GM12892 (cell line): ENCODE measurements around the gene NDUFB2. TPM values are rescaled to one million over a fixed set of nuclear protein-coding genes. Genes with fewer than 3 reads are reported as not detected.

Source experiments
- DNase-seq: peaks from one replicate; pipeline ENCODE4 v3.0.0; 2011; ENCODE audit not compliant: insufficient read length
- FAIRE-seq: peaks from 2 replicates; lab custom pipeline; 2011; peaks lifted over from hg19 to GRCh38; lab: Jason Lieb, UNC
- POLR2A ChIP-seq: IDR thresholded peaks from 2 replicates; pipeline ENCODE4 v1.6.1; 2011; ENCODE audit warnings: low read depth, low read length, control low read depth
- POLR2AphosphoS5 ChIP-seq: IDR thresholded peaks from 2 replicates; pipeline ENCODE4 v1.6.1; 2011; ENCODE audit warnings: low read depth, low read length, control low read depth
- TAF1 ChIP-seq: IDR thresholded peaks from 2 replicates; pipeline ENCODE4 v1.6.1; 2011; ENCODE audit warnings: low read depth, mild to moderate bottlenecking, control low read depth, low read length, borderline replicate concordance
- polyA plus RNA-seq: library from polyadenylated mRNA; unstranded; fragments of >200 nt; gene quantifications from one replicate; pipeline ENCODE4 v1.2.1, GENCODE V29; 2012; ENCODE audit warnings: missing spikeins, inconsistent platforms; ENCODE audit not compliant: missing spikeins

The NDUFB2 gene
- polyA plus RNA-seq: 176 TPM

DNA sequence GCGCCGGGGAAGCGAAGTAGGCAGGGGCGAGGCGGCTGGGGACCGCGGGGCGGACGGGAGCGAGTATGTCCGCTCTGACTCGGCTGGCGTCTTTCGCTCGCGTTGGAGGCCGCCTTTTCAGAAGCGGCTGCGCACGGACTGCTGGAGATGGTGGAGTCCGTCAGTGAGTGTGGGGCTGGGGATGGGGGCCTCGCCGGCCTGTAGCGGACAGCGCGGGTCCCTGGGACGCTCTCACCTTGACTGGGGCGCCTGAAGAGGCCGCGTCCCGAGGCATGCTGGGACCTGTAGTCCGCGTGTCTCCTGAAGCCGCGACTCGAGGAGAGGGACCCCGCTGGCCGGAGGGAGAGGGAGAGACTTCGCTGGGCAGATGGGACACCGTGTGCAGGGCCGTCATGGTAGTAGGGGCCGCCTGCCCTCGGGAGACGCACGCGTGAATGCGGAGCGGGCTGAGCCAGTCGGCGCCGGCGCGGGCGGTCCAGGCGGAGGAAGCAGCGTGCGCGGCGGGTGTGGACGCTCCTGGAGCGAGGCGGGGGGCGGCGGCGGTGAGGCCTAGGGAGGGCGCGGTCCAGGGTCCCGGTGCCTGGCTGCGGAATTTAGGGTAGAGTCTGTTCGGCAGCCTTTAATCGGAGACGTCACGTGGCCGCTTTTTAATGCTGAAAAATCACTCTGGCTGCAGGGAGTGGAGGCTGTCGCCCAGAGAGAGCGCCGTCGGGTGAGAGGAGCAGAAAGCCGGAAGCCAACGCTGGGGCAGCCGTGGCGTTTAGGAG is at the start of gene NDUFB2:
NDUFB2 (plus strand) TSS at position 29 of the 767 bp plus-strand sequence; CDS start at position 66, 37 bp downstream.
- FAIRE-seq (peak; percentile 74), DNase-seq (peak; percentile 92)

DNA sequence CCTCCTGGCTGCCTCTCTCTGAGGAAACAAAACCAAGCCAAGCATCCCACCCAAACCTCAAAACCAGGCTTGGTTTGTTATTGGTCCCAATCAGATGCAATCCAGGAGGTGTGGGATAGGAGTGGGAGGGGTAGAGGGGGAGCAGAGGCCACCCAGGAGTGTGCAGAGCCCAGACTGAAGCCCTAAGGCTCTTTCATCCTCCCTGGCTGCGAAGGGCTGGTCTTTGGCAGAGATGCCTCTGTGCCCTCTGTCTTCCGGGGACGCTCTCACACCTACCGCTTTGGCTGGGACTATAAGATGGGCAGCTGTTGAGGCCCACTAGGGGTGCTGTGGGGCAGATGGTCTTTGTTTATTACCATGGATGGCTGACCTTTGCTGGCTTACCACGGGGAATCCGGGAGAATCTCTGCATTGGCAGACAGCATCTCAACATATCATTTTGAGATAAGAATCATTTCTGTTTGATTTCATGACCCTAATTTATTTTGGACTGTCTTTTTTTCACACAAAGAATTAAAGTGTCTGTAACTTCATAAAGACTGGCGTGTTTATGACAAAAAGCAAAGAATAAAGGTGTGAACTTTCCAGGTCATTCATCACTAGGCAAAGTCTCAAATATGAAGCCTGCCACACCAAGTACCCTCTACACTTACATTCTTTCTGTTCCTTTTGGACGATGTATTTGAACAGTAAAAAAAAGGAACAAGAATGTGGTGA is 49.4 kb upstream of the NDUFB2 start:
- peak; percentile 47 for DNase-seq
- TF ChIP-seq TAF1 (no peak), POLR2A (no peak), POLR2AphosphoS5 (no peak)
- no peak for FAIRE-seq

More for the DNA sequence above, at the start of gene NDUFB2:
- peak; percentile 76; the same call in 1 of the 2 replicates for TF ChIP-seq POLR2A
- TF ChIP-seq POLR2AphosphoS5: peak; percentile 80; the same call in 1 of the 2 replicates
- TF ChIP-seq TAF1: peak; percentile 14; the same call in 1 of the 2 replicates

DNA sequence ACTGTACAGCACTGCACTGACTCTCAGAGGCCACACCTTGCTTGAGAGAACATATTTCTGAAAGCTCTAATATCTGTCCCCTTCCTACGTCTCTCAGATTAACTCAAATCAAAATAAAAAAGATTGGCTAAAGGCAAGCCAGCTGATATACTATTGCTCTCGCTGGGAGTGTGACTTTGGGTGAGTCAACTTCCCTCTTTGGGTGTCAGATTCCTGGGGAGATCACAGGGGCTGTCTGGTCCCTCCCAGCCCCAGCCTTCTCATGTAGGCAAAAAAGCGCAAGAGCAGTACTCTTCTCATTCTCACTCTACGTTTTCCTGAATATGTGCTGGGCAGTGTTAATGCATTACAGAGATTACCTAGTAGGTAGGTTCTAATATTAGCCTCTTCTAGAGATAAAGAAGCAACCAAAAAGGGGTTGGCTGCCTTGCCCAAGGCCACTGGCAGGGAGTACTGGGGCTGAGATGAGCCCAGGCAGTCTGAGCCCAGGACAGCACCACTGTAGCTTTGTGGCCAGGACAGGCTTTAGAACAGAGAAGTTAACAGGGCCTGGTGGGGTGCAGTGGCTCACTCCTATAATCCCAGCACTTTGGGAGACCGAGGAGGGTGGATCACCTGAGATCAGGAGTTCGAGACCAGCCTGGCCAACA is 46.8 kb upstream of the NDUFB2 start:
- no peak for DNase-seq

DNA sequence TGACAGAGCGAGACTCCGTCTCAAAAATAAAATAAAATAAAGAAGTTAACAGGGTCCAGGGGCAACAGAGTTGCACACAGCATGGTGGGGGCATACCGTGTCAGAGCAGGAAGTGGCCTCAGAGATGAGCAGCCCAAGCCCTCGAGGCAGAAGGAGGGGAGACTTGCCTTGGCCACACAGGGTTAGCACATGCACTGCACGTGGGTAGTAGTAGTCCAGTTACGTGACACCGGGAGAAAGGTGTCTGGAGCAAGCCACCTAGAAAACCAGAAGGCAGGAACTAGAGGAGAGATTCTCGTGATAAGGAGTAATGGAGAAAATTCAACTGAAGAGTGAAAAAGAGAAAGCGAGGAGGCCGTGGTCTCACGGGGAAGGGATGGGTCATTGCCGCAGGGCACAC is 46.1 kb upstream of the NDUFB2 start:
- TF ChIP-seq TAF1: no peak
- no peak for TF ChIP-seq POLR2A
- TF ChIP-seq POLR2AphosphoS5: no peak
- no peak for DNase-seq
- no peak for FAIRE-seq

More for the DNA sequence above, 46.8 kb upstream of the NDUFB2 start:
- no peak for TF ChIP-seq TAF1
- no peak for TF ChIP-seq POLR2AphosphoS5
- TF ChIP-seq POLR2A: no peak
- FAIRE-seq: no peak

DNA sequence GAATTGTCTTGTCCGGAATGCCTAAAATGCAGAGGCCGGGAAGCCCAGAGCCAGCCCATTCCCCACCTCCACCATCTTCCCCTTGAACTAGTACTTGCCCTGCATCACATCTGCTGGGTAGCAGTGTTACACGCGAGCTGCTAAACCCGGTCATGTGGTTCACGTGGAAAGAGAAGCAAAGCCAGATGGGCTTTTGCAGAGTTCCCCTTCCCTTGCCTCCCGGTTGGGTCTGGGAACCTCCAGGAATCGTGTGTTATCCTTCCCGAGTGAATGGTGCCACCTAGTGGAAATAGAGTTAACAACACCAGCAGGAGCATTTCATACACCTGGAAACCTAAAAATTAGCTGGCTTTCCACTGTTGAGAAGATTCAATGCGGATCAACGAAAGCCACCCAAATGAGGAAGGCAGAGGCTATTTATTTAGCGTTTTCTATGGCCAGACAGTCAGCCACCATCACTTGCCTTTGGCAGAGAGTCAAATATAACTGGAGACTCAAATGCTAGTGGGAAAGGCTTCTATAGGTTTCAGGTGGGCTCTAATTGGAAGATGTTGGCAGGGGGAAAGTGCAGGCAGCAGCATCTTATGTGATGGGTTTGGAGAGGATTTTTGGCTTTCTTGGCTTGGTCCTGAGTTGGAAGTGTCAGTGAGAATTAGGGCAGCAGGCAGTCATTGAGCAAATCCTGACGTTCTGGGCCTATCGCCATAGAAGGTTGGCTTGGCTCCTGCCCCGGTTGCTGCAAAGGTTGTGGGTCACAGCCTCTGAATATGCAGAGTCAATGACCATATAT is 43.0 kb upstream of the NDUFB2 start:
- no peak for TF ChIP-seq POLR2A
- no peak for TF ChIP-seq POLR2AphosphoS5
- no peak for TF ChIP-seq TAF1
- FAIRE-seq (no peak), DNase-seq (no peak)

DNA sequence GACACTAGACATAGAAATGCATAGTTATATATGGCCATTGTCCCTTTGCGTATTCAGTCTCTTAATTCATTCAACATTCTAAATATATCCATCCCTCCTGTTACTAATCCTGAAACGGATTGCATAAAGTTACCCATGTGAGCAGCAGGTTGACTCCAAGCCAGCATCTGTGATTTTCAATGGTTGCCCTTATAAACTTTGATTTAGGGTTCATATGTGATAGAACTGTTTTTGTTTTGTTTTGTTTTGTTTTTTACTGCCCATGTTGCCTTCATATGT is 42.5 kb upstream of the NDUFB2 start:
- no peak for TF ChIP-seq TAF1
- DNase-seq: no peak
- no peak for FAIRE-seq

DNA sequence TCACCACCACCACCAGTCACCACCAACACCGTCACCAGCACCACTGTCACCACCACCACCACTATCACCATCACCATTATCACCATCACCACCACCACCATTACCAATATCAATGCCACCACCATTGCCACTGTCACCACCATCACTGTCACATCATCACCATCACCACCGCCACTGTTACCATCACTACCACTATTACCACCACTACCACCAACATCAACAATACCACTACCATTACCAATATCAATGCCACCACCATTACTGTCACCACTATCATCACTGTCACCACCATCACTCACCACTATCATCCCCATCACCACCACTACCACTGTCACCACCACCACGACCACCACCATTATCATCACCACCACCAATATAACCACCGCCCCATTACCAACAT is 41.8 kb upstream of the NDUFB2 start:
- FAIRE-seq (no peak), DNase-seq (no peak)
- no peak for TF ChIP-seq POLR2A
- TF ChIP-seq POLR2AphosphoS5: no peak
- no peak for TF ChIP-seq TAF1

DNA sequence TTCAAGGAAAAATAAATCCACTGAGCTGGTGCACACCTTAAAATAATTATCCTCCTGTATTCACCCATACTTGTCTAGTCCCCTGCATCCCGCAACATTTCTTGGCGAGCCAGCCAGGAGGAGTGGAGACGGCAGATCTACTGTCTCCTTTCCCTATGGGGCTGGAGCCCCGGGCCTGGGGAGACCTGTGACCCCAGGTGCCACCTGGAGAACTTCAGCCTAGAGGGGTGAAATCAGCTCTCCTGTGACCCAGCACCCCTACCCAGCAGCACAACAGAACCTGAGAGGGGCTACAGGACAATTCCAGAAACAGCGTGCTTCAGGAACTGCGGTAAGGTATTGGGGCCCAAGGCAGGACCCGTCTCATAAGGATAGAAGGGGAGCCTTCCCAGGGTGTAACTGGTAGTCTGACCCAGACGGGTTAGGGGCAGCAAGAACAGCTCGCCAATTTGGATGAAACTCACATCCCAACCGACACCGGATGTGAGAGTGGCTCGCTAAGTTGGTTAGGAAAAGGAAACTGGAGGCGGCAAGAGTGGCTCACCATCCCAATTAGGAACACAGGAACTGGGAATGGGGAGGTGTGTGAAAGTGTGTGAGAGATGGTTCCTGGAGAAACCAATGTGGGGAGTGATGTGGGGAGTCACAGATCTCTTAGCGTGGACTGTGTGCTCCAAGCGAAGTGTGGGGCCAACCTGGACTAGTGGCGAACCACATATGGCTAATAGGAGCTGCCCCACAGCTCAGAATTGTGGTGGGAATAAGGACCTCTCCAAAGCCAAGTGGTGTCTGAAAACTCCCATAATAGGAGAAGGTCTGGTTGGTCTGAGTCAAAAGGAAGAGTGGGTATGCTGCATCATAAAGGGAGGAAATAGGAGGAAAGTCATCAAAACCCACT is 40.7 kb upstream of the NDUFB2 start:
- FAIRE-seq: no peak
- DNase-seq: no peak
- TF ChIP-seq POLR2AphosphoS5 (no peak), TAF1 (no peak), POLR2A (no peak)

DNA sequence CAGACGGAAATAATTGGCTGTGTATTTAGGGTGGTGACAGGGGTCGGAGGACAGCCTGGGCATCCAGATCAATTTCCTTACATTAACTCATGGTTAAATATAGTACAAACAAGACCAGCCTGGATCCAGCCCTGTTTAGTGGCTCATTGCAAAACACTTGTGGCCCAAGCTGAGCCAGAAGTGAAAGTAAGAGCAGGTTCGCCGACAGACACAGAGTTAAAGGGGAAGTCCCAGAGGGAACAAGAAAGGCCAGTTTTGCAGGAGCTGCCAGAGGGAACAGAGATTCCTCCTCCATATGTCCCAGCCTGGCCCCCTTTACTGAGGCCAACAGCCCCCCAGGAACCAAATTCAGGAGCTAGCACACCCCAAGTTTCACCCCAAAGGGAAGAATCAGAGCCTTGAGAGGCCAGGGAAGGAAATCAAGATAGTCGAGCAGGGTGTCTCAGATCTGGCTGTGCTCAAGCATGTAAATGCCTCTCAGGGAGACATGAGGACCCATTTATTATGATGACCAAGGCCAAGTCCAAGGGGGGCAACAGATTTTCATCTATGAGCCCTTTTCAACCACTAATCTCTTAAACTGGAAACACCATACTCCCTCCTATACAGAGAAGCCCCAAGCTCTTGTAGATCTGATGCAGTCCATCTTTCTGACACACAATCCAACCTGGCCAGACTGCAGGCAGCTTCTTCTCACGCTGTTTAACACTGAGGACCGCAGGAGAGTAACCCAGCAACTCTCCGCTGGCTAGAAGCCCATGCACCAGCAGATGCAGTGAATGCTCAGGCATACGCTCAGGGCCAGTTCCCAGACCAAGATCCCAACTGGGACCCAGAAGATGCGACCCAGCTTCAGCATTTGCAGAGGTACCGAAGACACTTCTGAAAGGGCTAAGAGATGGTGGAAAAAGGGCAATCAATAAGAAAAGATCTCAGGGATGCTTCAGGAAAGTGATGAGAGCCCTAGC is 39.7 kb upstream of the NDUFB2 start:
- peak; percentile 45 for DNase-seq
- peak; percentile 71 for FAIRE-seq
- TF ChIP-seq TAF1: no peak
- no peak for TF ChIP-seq POLR2AphosphoS5
- TF ChIP-seq POLR2A: no peak
